Measurements from ENCODE around the gene EXOC3L2.

The EXOC3L2 gene

DNA sequence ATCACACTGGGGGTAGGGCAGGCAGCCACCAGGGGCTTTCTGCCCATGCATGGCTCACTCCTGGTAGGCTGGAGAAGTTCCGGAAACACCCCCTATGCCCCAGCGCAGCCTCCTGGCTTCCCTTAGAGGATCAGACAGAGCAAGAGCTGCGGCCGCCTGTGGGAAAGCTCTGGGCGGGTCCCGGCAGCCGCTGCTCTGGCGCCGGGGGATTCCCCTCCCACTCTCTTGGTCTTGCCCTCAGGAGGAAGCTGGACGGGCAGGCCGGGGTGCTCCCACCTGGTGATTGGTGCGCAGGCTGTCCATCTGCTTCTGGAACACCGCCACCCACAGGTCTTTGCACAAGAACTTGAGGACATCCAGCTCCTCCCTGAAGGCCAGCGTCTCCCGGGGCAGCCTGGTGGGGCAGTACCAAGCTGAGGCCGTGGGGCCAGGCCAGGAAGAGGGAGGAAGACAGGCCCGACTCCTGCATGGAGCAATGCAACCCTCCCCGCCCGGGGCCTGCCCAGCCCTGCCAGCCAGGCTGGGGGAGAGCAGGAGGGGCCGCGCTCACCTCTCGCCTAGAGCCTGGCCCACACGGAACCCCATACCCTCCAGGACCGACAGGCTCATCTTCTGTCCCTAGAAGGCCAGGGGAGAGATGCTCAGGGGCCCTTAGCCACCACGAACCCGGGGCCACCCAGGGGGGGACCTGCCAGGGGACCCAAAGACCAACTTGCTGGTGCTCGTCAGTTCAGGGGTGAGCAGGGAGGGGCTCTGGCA lies 80.5 kb downstream of the EXOC3L2 start:
- H3K36me3 ChIP-seq (ENCODE audit: insufficient read depth, low read length), result no peaks in the 10 kb centered on the region

DNA sequence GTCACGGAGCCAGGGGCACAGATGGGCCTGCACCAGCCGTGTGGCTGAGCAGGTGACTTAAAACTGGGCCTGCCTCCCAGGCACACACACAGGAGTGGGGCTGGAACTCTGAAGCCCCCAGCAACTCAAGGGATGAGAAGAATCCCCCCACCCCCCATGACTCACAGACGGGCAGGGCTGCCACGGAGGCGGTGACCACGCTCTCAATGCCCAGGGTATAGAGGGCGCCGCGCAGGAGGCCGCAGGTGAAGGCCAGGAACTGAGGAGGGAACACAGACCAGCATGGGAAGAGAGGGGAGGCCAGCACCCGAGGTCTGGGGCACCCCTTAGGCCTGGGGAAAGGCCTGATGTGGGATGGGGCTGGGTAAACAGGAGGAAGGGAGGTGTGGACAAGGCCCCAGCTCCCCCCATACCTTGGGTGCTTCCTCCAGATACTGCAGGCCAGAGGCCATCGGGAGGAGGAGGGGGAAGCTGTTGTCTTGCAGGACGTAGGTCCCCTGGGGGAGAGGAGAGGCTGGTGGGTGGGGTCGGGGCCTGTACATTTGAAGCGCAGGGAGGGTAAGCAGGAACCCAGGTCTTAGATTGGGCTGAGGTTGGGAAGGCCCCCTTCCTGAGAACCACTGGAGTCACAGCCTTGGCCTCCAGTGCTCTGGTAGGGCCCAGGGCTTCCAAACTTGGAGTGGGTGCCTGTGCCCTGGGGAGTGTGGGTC lies 81.3 kb downstream of the EXOC3L2 start:
- Histone ChIP-seq H3K27me3 (ENCODE audit: insufficient read depth, low read length) (peaks cover 14% of the 10 kb centered on the region), H3K4me1 (ENCODE audit: insufficient read depth, low read length) (peaks cover 8% of the 10 kb centered on the region), H2AFZ (ENCODE audit: low read depth, low read length) (no peak overlapping the region), H3K4me3 (ENCODE audit: low read length) (no peak overlapping the region), H3K36me3 (ENCODE audit: insufficient read depth, low read length) (no peaks in the 10 kb centered on the region), H3K9me3 (ENCODE audit: low read length) (no peaks in the 10 kb centered on the region)

More for the DNA sequence above, 80.5 kb downstream of the EXOC3L2 start:
- no peak overlapping the region for H3K4me3 ChIP-seq (ENCODE audit: low read length)
- H3K9me3 ChIP-seq (ENCODE audit: low read length), result no peaks in the 10 kb centered on the region
- peaks cover 12% of the 10 kb centered on the region for H3K27me3 ChIP-seq (ENCODE audit: insufficient read depth, low read length)
- H3K4me1 ChIP-seq (ENCODE audit: insufficient read depth, low read length), result peaks cover 8% of the 10 kb centered on the region
- H2AFZ ChIP-seq (ENCODE audit: low read depth, low read length), result no peak overlapping the region

DNA sequence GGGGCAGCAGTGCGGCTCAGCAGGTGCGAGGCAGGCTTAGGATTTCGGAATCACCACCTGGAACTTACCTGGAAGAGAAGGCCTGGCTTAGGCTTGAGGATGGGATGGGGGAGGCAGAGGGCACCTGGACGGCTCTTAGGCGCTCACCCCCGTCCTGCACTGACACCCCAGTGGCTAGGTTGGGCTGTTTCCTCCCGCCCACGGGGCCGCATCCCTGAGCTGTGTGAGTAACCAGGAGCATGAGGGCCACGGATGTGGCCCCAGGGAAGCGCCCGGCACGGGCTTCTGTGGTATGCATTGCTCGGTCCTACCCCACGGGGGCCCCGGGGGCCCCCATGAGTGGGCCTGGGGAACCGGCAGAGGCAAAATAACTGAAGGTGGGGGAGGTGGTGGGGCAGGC lies 82.1 kb downstream of the EXOC3L2 start:
- H3K36me3 ChIP-seq (ENCODE audit: insufficient read depth, low read length), result no peaks in the 10 kb centered on the region
- peaks cover 8% of the 10 kb centered on the region for H3K4me1 ChIP-seq (ENCODE audit: insufficient read depth, low read length)
- peaks cover 16% of the 10 kb centered on the region for H3K27me3 ChIP-seq (ENCODE audit: insufficient read depth, low read length)
- no peaks in the 10 kb centered on the region for H3K9me3 ChIP-seq (ENCODE audit: low read length)
- no peak overlapping the region for H3K4me3 ChIP-seq (ENCODE audit: low read length)
- no peak overlapping the region for H2AFZ ChIP-seq (ENCODE audit: low read depth, low read length)

DNA sequence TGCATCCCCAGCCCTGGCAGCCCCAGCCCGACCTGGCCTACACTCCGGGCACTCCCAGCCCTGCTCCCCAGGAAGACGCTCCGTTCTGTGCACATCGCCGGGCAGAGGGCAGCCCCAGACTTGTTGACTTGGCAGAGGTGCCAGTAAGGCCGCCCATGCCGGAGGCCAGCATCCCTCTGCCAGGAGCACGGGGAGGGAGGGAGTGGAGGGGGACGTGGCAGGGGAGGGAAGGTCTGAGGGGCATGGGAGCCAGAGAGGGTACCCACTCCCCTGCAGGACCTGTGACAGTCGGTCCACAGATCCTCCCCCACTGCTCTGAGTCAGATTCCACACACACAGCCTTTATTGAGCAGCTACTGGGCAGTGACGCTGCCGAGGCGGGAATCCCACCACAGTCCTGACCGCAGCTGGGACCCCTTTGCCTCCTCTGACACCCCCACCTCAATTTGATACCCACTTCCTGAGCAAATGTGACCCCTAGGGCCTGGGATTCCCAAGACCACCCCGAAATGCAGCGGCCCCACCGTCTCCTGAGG lies 82.5 kb downstream of the EXOC3L2 start:
- H3K4me3 ChIP-seq (ENCODE audit: low read length), result no peak overlapping the region
- H3K27me3 ChIP-seq (ENCODE audit: insufficient read depth, low read length), result peaks cover 19% of the 10 kb centered on the region
- no peaks in the 10 kb centered on the region for H3K36me3 ChIP-seq (ENCODE audit: insufficient read depth, low read length)
- peaks cover 8% of the 10 kb centered on the region for H3K4me1 ChIP-seq (ENCODE audit: insufficient read depth, low read length)
- no peaks in the 10 kb centered on the region for H3K9me3 ChIP-seq (ENCODE audit: low read length)
- no peak overlapping the region for H2AFZ ChIP-seq (ENCODE audit: low read depth, low read length)
